ENCODE data around the gene TACSTD2. TPM values are rescaled to one million over a fixed set of nuclear protein-coding genes. Genes with fewer than 3 reads are reported as not detected.

The TACSTD2 gene
- total RNA-seq, 1 experiment from 2014 or later: 31.9 TPM

DNA sequence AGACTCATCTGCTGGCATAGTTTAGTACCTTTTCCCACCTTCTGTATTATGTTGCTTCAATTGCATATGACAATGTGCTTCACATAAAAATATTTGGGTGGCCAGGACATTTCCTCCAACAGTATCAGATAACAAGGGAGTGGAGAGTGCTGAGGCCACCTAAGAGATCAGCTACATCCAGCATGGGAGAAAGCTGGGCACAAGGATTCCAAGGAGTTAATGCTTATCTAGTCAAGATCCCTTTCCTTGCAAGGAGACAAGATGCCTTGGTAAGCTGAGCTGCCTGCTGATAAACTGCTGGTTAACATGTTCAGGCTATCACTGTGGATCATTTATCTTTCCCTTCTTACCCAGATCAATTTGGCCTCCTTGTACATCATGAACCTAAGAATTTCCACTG lies 5.4 kb downstream of the TACSTD2 start:
- Mint-ChIP-seq H3K9me3 (ENCODE audit: unreplicated experiment) (no peaks in the 10 kb centered on the region), H3K4me3 (ENCODE audit: unreplicated experiment) (no peak overlapping the region), H3K27ac (ENCODE audit: unreplicated experiment) (no peak overlapping the region), H3K27me3 (ENCODE audit: insufficient read depth, unreplicated experiment) (no peaks in the 10 kb centered on the region), H3K36me3 (ENCODE audit: insufficient read depth, unreplicated experiment) (peaks cover 16% of the 10 kb centered on the region), H3K4me1 (ENCODE audit: low read depth, unreplicated experiment) (peaks cover 7% of the 10 kb centered on the region)
- H3K36me3 ChIP-seq (ENCODE audit: control insufficient read depth, insufficient read depth, low read length): no peaks in the 10 kb centered on the region
- POLR2A ChIA-PET: no interaction called here
- no peaks in the 10 kb centered on the region for H3K4me1 ChIP-seq
- H3K27me3 ChIP-seq (replicated peaks; ENCODE audit: control insufficient read depth, insufficient read depth, low read length): no peaks in the 10 kb centered on the region
- BruUV-seq (replicated peaks): no TSS peak
- TF ChIP-seq, protein P1, sequence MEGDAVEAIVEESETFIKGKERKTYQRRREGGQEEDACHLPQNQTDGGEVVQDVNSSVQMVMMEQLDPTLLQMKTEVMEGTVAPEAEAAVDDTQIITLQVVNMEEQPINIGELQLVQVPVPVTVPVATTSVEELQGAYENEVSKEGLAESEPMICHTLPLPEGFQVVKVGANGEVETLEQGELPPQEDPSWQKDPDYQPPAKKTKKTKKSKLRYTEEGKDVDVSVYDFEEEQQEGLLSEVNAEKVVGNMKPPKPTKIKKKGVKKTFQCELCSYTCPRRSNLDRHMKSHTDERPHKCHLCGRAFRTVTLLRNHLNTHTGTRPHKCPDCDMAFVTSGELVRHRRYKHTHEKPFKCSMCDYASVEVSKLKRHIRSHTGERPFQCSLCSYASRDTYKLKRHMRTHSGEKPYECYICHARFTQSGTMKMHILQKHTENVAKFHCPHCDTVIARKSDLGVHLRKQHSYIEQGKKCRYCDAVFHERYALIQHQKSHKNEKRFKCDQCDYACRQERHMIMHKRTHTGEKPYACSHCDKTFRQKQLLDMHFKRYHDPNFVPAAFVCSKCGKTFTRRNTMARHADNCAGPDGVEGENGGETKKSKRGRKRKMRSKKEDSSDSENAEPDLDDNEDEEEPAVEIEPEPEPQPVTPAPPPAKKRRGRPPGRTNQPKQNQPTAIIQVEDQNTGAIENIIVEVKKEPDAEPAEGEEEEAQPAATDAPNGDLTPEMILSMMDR (IDR thresholded peaks at IDR 0.05; ENCODE audit: insufficient read depth in 1 of 2, low read depth in 1 of 2, low read length in 1 of 2, severe bottlenecking in 1 of 2, unreplicated experiment in 1 of 2): no peak
- intact Hi-C loops (cut with micrococcal nuclease; ENCODE audit: unreplicated experiment): no loop called here
- no peak for DNase-seq
- no peak overlapping the region for H3K4me3 ChIP-seq (ENCODE audit: low read depth, low read length)
- H3K9me3 ChIP-seq: no peaks in the 10 kb centered on the region
- CTCF ChIA-PET: no interaction called here

DNA sequence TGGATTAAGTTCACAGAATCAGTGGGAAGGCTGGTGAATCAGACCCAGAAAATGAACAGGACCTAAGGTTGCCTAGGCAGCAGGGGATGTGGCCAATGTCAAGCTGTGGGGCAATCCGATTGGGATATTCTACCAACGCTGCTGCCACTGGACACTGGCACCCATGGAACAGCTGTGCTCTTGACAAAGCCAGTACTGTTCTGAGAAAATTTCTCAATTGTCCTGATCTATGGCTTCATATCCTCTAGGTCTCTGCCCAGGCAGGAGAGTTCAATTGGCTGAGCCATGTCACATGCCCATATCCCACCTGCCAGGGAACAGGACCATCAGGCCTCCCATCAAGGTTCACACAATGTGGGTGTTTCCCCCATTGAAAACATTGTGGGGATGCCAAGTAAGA lies 6.2 kb downstream of the TACSTD2 start:
- DNase-seq: no peak
- CTCF ChIA-PET: no interaction called here
- H3K9me3 Mint-ChIP-seq (ENCODE audit: unreplicated experiment): no peaks in the 10 kb centered on the region
- H3K4me3 Mint-ChIP-seq (ENCODE audit: unreplicated experiment): no peak overlapping the region
- peaks cover 10% of the 10 kb centered on the region for H3K36me3 Mint-ChIP-seq (ENCODE audit: insufficient read depth, unreplicated experiment)
- BruUV-seq (replicated peaks): no TSS peak
- intact Hi-C loops (cut with micrococcal nuclease; ENCODE audit: unreplicated experiment): no loop called here
- Histone ChIP-seq H3K9me3 (no peaks in the 10 kb centered on the region), H3K36me3 (ENCODE audit: control insufficient read depth, insufficient read depth, low read length) (no peaks in the 10 kb centered on the region), H3K4me1 (no peaks in the 10 kb centered on the region), H3K4me3 (ENCODE audit: low read depth, low read length) (no peak overlapping the region), H3K27me3 (replicated peaks; ENCODE audit: control insufficient read depth, insufficient read depth, low read length) (no peaks in the 10 kb centered on the region)
- TF ChIP-seq, protein P1 (IDR thresholded peaks at IDR 0.05; ENCODE audit: insufficient read depth in 1 of 2, low read depth in 1 of 2, low read length in 1 of 2, severe bottlenecking in 1 of 2, unreplicated experiment in 1 of 2): no peak
- H3K4me1 Mint-ChIP-seq (ENCODE audit: low read depth, unreplicated experiment): peaks cover 7% of the 10 kb centered on the region
- H3K27ac Mint-ChIP-seq (ENCODE audit: unreplicated experiment): no peak overlapping the region
- H3K27me3 Mint-ChIP-seq (ENCODE audit: insufficient read depth, unreplicated experiment): no peaks in the 10 kb centered on the region
- POLR2A ChIA-PET: no interaction called here

DNA sequence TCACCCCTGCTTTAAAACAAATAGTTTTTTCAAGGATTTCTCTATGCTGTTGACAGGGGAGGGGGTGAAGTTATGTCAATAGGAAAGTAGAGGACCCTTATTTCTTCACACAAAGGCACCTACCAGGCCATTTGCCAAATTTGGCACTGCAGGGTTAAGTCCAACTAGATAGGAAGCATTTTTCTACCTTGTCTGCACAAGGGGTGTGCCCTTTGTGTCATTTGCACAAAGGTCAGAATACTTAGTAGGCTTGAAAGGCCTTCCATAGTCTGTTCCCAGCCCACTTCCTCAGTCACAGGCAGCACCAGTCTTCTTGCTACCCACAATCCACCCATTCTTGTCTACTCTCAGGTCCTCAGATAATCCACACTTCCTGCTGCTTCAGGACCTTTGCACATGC lies 7.0 kb downstream of the TACSTD2 start:
- no peak overlapping the region for H3K4me3 Mint-ChIP-seq (ENCODE audit: unreplicated experiment)
- H3K4me1 Mint-ChIP-seq (ENCODE audit: low read depth, unreplicated experiment): peaks cover 7% of the 10 kb centered on the region
- DNase-seq: no peak
- intact Hi-C loops (cut with micrococcal nuclease; ENCODE audit: unreplicated experiment): no loop called here
- TF ChIP-seq, protein P1 (IDR thresholded peaks at IDR 0.05; ENCODE audit: insufficient read depth in 1 of 2, low read depth in 1 of 2, low read length in 1 of 2, severe bottlenecking in 1 of 2, unreplicated experiment in 1 of 2): no peak
- no peaks in the 10 kb centered on the region for H3K36me3 ChIP-seq (ENCODE audit: control insufficient read depth, insufficient read depth, low read length)
- H3K27ac Mint-ChIP-seq (ENCODE audit: unreplicated experiment): no peak overlapping the region
- H3K36me3 Mint-ChIP-seq (ENCODE audit: insufficient read depth, unreplicated experiment): peaks cover 10% of the 10 kb centered on the region
- no TSS peak for BruUV-seq (replicated peaks)
- H3K4me1 ChIP-seq: no peaks in the 10 kb centered on the region
- no peaks in the 10 kb centered on the region for H3K27me3 ChIP-seq (replicated peaks; ENCODE audit: control insufficient read depth, insufficient read depth, low read length)
- H3K27me3 Mint-ChIP-seq (ENCODE audit: insufficient read depth, unreplicated experiment): no peaks in the 10 kb centered on the region
- H3K9me3 Mint-ChIP-seq (ENCODE audit: unreplicated experiment): no peaks in the 10 kb centered on the region
- H3K9me3 ChIP-seq: no peaks in the 10 kb centered on the region
- CTCF ChIA-PET: no interaction called here
- H3K4me3 ChIP-seq (ENCODE audit: low read depth, low read length): no peak overlapping the region
- POLR2A ChIA-PET: no interaction called here

Data from Caco-2 (cell line).